H1 (cell line): ENCODE measurements around the gene CDCA4.
A peak's percentile ranks its signal among the peaks of the same experiment; 100 is the strongest.

Experiments
- ATF2 ChIP-seq: IDR thresholded peaks from 2 replicates; pipeline ENCODE4 v1.6.1; 2012; ENCODE audit warnings: low read length, inconsistent platforms
- CTBP2 ChIP-seq: IDR thresholded peaks from 2 replicates; pipeline ENCODE4 v1.7.0; 2011; ENCODE audit warnings: borderline replicate concordance, mild to moderate bottlenecking, moderate library complexity, mixed read lengths, low read length; ENCODE audit not compliant: insufficient read depth, insufficient read length
- CTCF ChIP-seq, 3 experiments: IDR thresholded peaks; 1 replicate in 2 of 3; 2 replicates in 1 of 3; pipeline versions ENCODE4 v1.5.1 to v1.6.1; 2011; ENCODE audit warnings: low read length in 3 of 3, mild to moderate bottlenecking in 3 of 3, inconsistent platforms in 2 of 3, low read depth in 1 of 3, moderate library complexity in 1 of 3; ENCODE audit not compliant: insufficient read depth in 1 of 3; ENCODE audit errors: control extremely low read depth in 1 of 3
- EP300 ChIP-seq, 2 experiments: IDR thresholded peaks; 1 replicate in 1 of 2; 2 replicates in 1 of 2; pipeline ENCODE4 v1.6.1; 2011 to 2012; ENCODE audit warnings: low read depth in 2 of 2, low read length in 2 of 2, mild to moderate bottlenecking in 2 of 2, borderline replicate concordance in 1 of 2, inconsistent platforms in 1 of 2, moderate library complexity in 1 of 2
- EZH2 ChIP-seq: fragments of 200-600 bp; sonication (generic); IDR thresholded peaks from 2 replicates; pipeline ENCODE4 v1.7.1; 2012; ENCODE audit warnings: low read depth, mild to moderate bottlenecking, moderate library complexity, low read length, inconsistent platforms; ENCODE audit not compliant: severe bottlenecking
- HDAC6 ChIP-seq: IDR thresholded peaks from one replicate; pipeline ENCODE4 v1.7.1; 2012; ENCODE audit warnings: low read depth, mild to moderate bottlenecking, inconsistent platforms, low read length, moderate library complexity
- POLR2A ChIP-seq, 2 experiments: IDR thresholded peaks; 1 replicate in 1 of 2; 2 replicates in 1 of 2; pipeline ENCODE4 v1.6.1; 2011; ENCODE audit warnings: low read depth in 2 of 2, low read length in 2 of 2, mild to moderate bottlenecking in 2 of 2; ENCODE audit errors: control extremely low read depth in 1 of 2
- POLR2AphosphoS5 ChIP-seq: IDR thresholded peaks from 2 replicates; pipeline ENCODE4 v1.6.1; 2011; ENCODE audit warnings: low read depth, low read length
- TBP ChIP-seq: IDR thresholded peaks from 2 replicates; pipeline ENCODE4 v1.6.1; 2011; ENCODE audit warnings: low read depth, low read length, improper control_type of control experiment
- USF2 ChIP-seq: IDR thresholded peaks from 2 replicates; pipeline ENCODE4 v1.6.1; 2011; ENCODE audit warnings: low read length, improper control_type of control experiment
- ZNF274 ChIP-seq: IDR thresholded peaks from 2 replicates; pipeline ENCODE4 v1.7.0; 2012; ENCODE audit warnings: low read length, borderline replicate concordance; ENCODE audit errors: extremely low read depth

GRCh38 chr14:105045710-105046326, 24.9 kb upstream of the CDCA4 start:
- TF ChIP-seq CTCF (IDR thresholded peaks at IDR 0.05; ENCODE audit: control extremely low read depth in 1 of 3, insufficient read depth in 1 of 3, low read depth in 1 of 3, low read length in 3 of 3) (peak; percentile 99 to 100 (median 99)), HDAC6 (no peak), TBP (no peak), EZH2 (no peak), CTBP2 (no peak), ZNF274 (no peak), ATF2 (no peak), EP300 (IDR thresholded peaks at IDR 0.05; ENCODE audit: borderline replicate concordance in 1 of 2, low read depth in 2 of 2, low read length in 2 of 2) (peak in 1 of 2 experiments; percentile 39; a peak in 1 of 3 replicates), POLR2AphosphoS5 (no peak), USF2 (no peak), POLR2A (IDR thresholded peaks at IDR 0.05; ENCODE audit: control extremely low read depth in 1 of 2, low read depth in 2 of 2, low read length in 2 of 2) (no peak)
